Mucosa of stomach (tissue), 1 donor: ENCODE measurements around the gene ZFYVE1.

Experiments used
- H3K27me3 ChIP-seq: one replicate; pipeline ENCODE4 v1.7.0; 2013; ENCODE audit warnings: mild to moderate bottlenecking, low read length; ENCODE audit not compliant: control insufficient read depth, insufficient read depth
- H3K36me3 ChIP-seq: one replicate; pipeline ENCODE4 v1.7.0; 2013; ENCODE audit warnings: low read length; ENCODE audit not compliant: control insufficient read depth, insufficient read depth
- H3K4me1 ChIP-seq: one replicate; pipeline ENCODE4 v1.7.0; 2013; ENCODE audit warnings: mild to moderate bottlenecking, low read length; ENCODE audit not compliant: control insufficient read depth, insufficient read depth
- H3K4me3 ChIP-seq: one replicate; pipeline ENCODE4 v1.7.0; 2013; ENCODE audit warnings: low read length
- H3K9ac ChIP-seq: one replicate; pipeline ENCODE4 v1.7.0; 2013; ENCODE audit warnings: mild to moderate bottlenecking, low read length, moderate library complexity
- H3K9me3 ChIP-seq: one replicate; pipeline ENCODE4 v1.7.0; 2013; ENCODE audit warnings: mild to moderate bottlenecking, low read length, moderate library complexity; ENCODE audit not compliant: control insufficient read depth
- donor health status: Pancreatic carcinoma.

Gene ZFYVE1

DNA sequence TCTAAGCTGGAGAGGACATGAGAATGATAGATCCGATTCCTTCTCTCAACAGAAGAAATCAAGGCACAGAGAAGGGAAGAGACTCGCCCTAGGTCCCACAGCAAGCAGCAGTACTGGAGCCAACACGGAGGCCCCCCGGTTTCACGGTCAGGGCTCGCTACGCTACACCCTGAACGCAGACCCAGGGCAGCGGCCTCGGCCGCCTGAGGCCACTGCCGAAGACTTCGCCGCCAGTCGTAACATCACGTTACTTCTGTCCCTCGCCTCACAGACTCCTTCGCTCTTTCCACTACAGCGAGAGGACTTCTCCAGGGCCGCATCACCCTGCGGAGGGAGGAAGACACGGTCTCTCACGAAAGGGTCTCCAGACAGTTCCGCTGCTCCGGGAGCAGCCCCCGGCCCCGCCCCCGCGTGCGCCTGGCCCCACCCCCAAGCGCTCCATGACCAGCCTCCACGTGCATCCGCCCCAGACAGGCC is 101.1 kb downstream of the ZFYVE1 start:
- Histone ChIP-seq H3K4me3 (peak overlapping the region; percentile 97), H3K9me3 (no peaks in the 10 kb centered on the region), H3K4me1 (peaks cover 10% of the 10 kb centered on the region), H3K27me3 (no peaks in the 10 kb centered on the region), H3K36me3 (no peaks in the 10 kb centered on the region), H3K9ac (no peak overlapping the region)

DNA sequence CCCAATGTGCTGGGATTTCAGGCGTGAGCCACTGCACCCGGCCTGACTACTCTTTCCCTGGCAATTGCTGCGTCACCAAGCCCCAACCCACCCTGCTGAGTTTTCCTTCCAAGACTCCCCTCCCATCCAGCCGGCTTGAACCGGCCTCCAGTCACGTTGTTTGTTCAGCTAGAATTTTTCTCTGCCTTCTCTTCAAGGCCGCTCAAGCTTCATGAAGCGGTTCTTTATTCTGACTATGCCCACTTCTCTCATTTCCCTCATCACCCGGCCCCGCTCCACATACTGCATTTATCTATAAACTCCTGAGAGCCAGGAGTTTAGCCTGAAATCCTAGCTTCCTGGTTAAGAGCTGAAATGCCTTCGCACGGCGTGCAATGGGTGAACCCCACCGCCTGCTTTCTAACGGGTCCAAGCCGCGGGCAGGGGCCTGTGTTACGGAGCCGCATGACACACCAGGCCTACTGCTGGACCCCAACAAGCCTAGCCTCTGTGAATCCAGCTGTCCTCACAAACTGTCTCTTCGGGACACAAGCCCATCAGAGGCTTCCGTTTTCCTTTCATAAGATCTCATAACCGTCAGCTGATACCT is 101.6 kb downstream of the ZFYVE1 start:
- Histone ChIP-seq H3K9me3 (no peaks in the 10 kb centered on the region), H3K36me3 (no peaks in the 10 kb centered on the region), H3K27me3 (no peaks in the 10 kb centered on the region), H3K4me3 (no peak overlapping the region), H3K9ac (no peak overlapping the region), H3K4me1 (peaks cover 10% of the 10 kb centered on the region)

DNA sequence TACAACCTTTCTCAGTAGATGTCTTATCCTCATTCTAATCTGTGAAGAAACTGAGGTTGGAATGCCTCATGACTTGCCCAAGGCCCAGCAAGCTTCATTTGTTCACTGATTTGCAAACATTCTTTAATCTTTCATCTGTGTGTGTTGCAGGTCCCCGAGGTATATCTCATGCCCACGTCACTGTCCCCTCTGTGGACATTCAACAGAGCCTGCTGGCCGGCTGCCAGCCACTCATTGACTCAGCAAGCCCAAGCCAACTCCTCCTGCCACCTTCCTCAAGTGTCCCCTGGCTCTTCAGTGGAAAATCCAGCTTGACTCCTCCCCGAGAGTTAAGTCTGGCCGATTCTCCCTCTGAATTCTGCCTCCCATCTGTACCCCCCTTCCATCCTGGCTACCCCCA is 102.6 kb downstream of the ZFYVE1 start:
- Histone ChIP-seq H3K27me3 (no peaks in the 10 kb centered on the region), H3K4me1 (peaks cover 10% of the 10 kb centered on the region), H3K9me3 (no peaks in the 10 kb centered on the region), H3K9ac (no peak overlapping the region), H3K36me3 (no peaks in the 10 kb centered on the region), H3K4me3 (no peak overlapping the region)

DNA sequence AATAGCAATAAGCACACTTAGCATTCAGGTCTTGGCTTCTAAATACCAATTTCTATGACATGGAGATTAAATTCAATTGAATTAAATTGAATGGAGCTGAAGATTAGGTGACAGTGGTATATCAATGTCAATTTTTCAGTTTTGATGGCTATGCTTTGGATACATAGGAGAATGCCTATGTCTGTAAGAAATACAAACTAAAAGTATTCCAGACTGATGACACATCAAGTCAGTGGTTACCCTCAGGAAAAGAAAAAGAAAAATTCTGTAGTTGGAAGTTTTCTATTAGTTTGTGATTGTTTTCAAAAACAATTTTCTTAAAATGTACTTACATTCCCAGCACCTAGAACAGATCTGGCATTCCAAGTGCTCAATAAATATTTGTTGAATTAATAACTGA is 105.5 kb downstream of the ZFYVE1 start:
- no peak overlapping the region for H3K4me3 ChIP-seq
- peaks cover 10% of the 10 kb centered on the region for H3K4me1 ChIP-seq
- H3K9ac ChIP-seq, result no peak overlapping the region
- H3K9me3 ChIP-seq, result no peaks in the 10 kb centered on the region
- H3K36me3 ChIP-seq, result no peaks in the 10 kb centered on the region
- no peaks in the 10 kb centered on the region for H3K27me3 ChIP-seq

DNA sequence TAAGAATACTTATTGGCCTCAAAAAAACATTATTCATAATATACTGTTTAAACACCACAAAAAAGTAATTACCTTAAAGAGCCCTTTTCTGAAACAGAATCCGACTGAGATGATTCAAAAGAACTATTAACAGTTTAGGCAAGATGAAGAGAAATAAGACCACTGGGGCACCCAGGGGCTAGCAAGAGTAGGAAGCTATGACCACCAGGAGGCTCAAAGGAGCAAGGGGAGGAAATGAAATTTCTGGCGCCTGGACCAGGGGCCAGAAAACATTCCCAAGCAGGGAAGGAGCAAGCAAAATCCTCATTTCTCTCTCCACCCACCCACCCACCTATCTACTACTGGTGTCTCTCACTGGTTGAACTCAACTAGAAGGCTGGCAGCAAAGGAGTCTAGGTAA is 106.9 kb downstream of the ZFYVE1 start:
- peaks cover 5% of the 10 kb centered on the region for H3K4me1 ChIP-seq
- no peak overlapping the region for H3K4me3 ChIP-seq
- no peak overlapping the region for H3K9ac ChIP-seq
- H3K36me3 ChIP-seq, result no peaks in the 10 kb centered on the region
- H3K27me3 ChIP-seq, result no peaks in the 10 kb centered on the region
- H3K9me3 ChIP-seq, result no peaks in the 10 kb centered on the region
